A673 (cell line): ENCODE measurements around the gene CHMP1B. TPM values are rescaled to one million over a fixed set of nuclear protein-coding genes. Genes with fewer than 3 reads are reported as not detected.

Experiments
- BruUV-seq: library from RNA; stranded (reverse); fragments of 400-500 nt; replicated peaks from 2 replicates; lab custom pipeline; 2021; lab: Mats Ljungman, UMichigan
- CTCF ChIA-PET: fragments of 300-600 bp; sonication (Branson Sonifier 250); formaldehyde crosslinking; loops from one replicate; lab custom pipeline; 2022; ENCODE audit warnings: antibody characterized with exemption; lab: Charles Lee
- POLR2A ChIA-PET: fragments of 300-600 bp; sonication (Branson Sonifier 250); formaldehyde crosslinking; loops from one replicate; lab custom pipeline; 2022; ENCODE audit warnings: antibody characterized with exemption; ENCODE audit not compliant: low non-redundant PET; lab: Charles Lee
- DNase-seq: peaks from one replicate; pipeline ENCODE4 v3.0.0-alpha.2; 2015; ENCODE audit warnings: low spot score
- H3K27ac ChIP-seq: fragments of 200-600 bp; sonication (generic); 2 replicates; pipeline ENCODE4 v1.5.1; 2016; ENCODE audit warnings: mixed run types, low read depth, mild to moderate bottlenecking, mixed read lengths, antibody characterized with exemption, low read length; ENCODE audit not compliant: poor library complexity, severe bottlenecking
- H3K27me3 ChIP-seq: fragments of 200-600 bp; sonication (generic); replicated peaks from 2 replicates; pipeline ENCODE4 v1.6.1; 2017; ENCODE audit warnings: mixed run types, low read depth, mild to moderate bottlenecking, mixed read lengths, antibody characterized with exemption, low read length; ENCODE audit not compliant: insufficient read depth, poor library complexity
- H3K36me3 ChIP-seq: fragments of 200-600 bp; sonication (generic); 2 replicates; pipeline ENCODE4 v1.6.1; 2016; ENCODE audit warnings: mixed run types, mild to moderate bottlenecking, mixed read lengths, antibody characterized with exemption, low read length; ENCODE audit not compliant: insufficient read depth, poor library complexity, severe bottlenecking
- H3K4me1 ChIP-seq: fragments of 200-600 bp; sonication (generic); 2 replicates; pipeline ENCODE4 v1.6.1; 2017; ENCODE audit warnings: mixed run types, mild to moderate bottlenecking, mixed read lengths, antibody characterized with exemption, low read length; ENCODE audit not compliant: insufficient read depth, poor library complexity, severe bottlenecking
- H3K4me3 ChIP-seq: fragments of 200-600 bp; sonication (generic); 2 replicates; pipeline ENCODE4 v1.5.1; 2016; ENCODE audit warnings: low read depth, mixed run types, mild to moderate bottlenecking, mixed read lengths, low read length; ENCODE audit not compliant: poor library complexity, severe bottlenecking
- H3K9me3 ChIP-seq: fragments of 200-600 bp; sonication (generic); 2 replicates; pipeline ENCODE4 v1.6.1; 2016; ENCODE audit warnings: mixed run types, low read depth, mild to moderate bottlenecking, mixed read lengths, antibody characterized with exemption, low read length; ENCODE audit not compliant: poor library complexity, severe bottlenecking
- EZH2 ChIP-seq: fragments of 200-600 bp; sonication (generic); IDR thresholded peaks from 2 replicates; pipeline ENCODE4 v1.6.1; 2017; ENCODE audit warnings: borderline replicate concordance, low read depth, mild to moderate bottlenecking, mixed read lengths, antibody characterized with exemption, low read length; ENCODE audit not compliant: poor library complexity, severe bottlenecking
- intact Hi-C: fragments of 100-400 bp; cut with micrococcal nuclease; formaldehyde crosslinking; loops from one replicate; pipeline ENCODE4 v1.10.0; 2022; ENCODE audit not compliant: unreplicated experiment
- total RNA-seq: library from RNA; stranded (reverse); gene quantifications from 2 replicates; pipeline ENCODE4 v1.2.3, GENCODE V29; 2021
- TF ChIP-seq, protein P1 (sequence below): fragments of 300-800, 200-600 bp; sonication (generic); conservative IDR thresholded peaks from 2 replicates; pipeline ENCODE4 v1.5.1; 2017; ENCODE audit warnings: low read depth, mild to moderate bottlenecking, antibody characterized with exemption, low read length, moderate library complexity, mixed read lengths

CHMP1B gene
- total RNA-seq, 1 experiment from 2014 or later, result 17.1 TPM

DNA sequence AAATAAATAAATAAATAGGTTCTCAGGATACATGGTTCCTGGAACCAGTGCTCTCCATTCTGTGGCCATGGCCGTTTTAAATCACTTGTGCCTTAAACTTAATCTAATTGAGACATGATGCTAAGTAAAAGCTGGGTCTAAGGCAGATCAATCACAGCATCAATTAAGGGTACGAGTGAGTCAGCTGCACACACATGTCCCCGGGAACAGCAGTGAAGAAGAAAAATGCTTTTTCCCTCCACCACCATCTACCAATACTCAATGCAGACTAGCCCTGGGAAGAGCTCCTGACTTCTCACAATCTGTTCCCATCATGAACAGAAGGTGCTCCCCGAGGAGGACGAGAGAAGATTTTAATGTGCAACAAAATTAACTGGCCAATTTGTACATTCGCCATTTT lies 6.8 kb upstream of the CHMP1B start:
- ChIA-PET POLR2A (no interaction called here), CTCF (no interaction called here)
- intact Hi-C loops, result no loop called here

DNA sequence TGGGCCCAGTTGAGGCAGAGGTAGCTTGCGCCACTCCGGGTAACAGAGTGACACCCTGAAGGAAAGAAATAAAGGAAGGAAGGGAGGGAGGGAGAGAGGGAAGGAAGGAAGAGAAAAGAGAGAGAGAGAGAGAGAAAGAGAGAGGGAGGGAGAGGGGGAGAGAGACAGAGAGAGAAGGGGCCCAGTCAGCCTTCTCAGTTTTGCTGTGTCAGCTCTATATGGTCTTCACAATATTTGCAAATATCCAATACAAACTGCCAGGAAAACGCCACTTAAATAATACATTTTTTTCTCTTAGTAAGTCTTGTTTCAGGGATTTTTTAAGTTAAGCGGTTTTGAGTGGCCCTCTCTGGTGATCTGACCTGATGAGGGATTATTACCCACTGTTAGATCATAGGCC lies 5.6 kb upstream of the CHMP1B start:
- H3K27me3 ChIP-seq, result peaks cover 4% of the 10 kb centered on the region
- peaks cover 3% of the 10 kb centered on the region for H3K4me1 ChIP-seq
- BruUV-seq, result no TSS peak
- TF ChIP-seq EZH2, result no peak
- TF ChIP-seq, protein P1, sequence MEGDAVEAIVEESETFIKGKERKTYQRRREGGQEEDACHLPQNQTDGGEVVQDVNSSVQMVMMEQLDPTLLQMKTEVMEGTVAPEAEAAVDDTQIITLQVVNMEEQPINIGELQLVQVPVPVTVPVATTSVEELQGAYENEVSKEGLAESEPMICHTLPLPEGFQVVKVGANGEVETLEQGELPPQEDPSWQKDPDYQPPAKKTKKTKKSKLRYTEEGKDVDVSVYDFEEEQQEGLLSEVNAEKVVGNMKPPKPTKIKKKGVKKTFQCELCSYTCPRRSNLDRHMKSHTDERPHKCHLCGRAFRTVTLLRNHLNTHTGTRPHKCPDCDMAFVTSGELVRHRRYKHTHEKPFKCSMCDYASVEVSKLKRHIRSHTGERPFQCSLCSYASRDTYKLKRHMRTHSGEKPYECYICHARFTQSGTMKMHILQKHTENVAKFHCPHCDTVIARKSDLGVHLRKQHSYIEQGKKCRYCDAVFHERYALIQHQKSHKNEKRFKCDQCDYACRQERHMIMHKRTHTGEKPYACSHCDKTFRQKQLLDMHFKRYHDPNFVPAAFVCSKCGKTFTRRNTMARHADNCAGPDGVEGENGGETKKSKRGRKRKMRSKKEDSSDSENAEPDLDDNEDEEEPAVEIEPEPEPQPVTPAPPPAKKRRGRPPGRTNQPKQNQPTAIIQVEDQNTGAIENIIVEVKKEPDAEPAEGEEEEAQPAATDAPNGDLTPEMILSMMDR, result no peak
- no peaks in the 10 kb centered on the region for H3K9me3 ChIP-seq
- ChIA-PET POLR2A (interaction anchor here (0.7 kb wide), 1 partner anchor 10 kb away, joined by 13 read pairs; no protein-coding TSS in a partner anchor), CTCF (no interaction called here)
- no peak overlapping the region for H3K27ac ChIP-seq
- intact Hi-C loops, result no loop called here
- DNase-seq, result no peak
- no peaks in the 10 kb centered on the region for H3K36me3 ChIP-seq
- no peak overlapping the region for H3K4me3 ChIP-seq

More for the DNA sequence above, 6.8 kb upstream of the CHMP1B start:
- H3K36me3 ChIP-seq, result no peaks in the 10 kb centered on the region
- H3K9me3 ChIP-seq, result no peaks in the 10 kb centered on the region
- no TSS peak for BruUV-seq
- no peak overlapping the region for H3K4me3 ChIP-seq
- peaks cover 4% of the 10 kb centered on the region for H3K27me3 ChIP-seq
- TF ChIP-seq, protein P1, result no peak
- no peak for TF ChIP-seq EZH2
- no peak overlapping the region for H3K27ac ChIP-seq
- H3K4me1 ChIP-seq, result no peaks in the 10 kb centered on the region
- DNase-seq, result no peak

DNA sequence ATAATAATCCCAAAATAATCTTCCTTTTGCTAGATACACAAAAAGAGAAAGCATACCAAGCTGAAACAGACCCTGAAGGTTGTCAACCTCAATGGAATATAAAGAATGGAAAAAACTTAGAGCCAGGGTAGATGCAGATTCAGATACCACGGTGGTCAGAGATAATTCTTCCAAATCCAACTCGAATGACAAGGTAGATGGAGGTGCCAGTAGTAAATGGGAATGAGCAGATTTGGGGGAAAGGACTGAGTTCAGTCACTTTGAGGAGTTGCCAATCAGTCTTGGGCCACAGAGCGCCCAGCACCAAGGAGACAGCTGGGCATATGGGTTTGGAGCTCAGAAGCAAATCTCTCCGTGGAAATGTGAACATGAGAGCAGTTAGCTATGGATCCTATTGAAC lies 3.4 kb upstream of the CHMP1B start:
- no peak for DNase-seq
- Histone ChIP-seq H3K27me3 (peaks cover 4% of the 10 kb centered on the region), H3K36me3 (no peaks in the 10 kb centered on the region), H3K9me3 (no peaks in the 10 kb centered on the region), H3K4me3 (no peak overlapping the region), H3K27ac (no peak overlapping the region), H3K4me1 (peaks cover 3% of the 10 kb centered on the region)
- intact Hi-C loops, result no loop called here
- ChIA-PET POLR2A (no interaction called here), CTCF (no interaction called here)
- TF ChIP-seq, protein P1, result no peak
- TF ChIP-seq EZH2, result no peak
- BruUV-seq, result no TSS peak
